Prostate gland (tissue), 2 donors: ENCODE measurements around the gene CDH24. TPM values are rescaled to one million over a fixed set of nuclear protein-coding genes. Genes with fewer than 3 reads are reported as not detected.

Experiments used
- DNase-seq: peaks from one replicate; pipeline ENCODE4 v3.0.0-alpha.2; 2019; ENCODE audit warnings: low spot score
- H3K27ac ChIP-seq, 2 donors: fragments of 200-600 bp; sonication (generic); 2 replicates each; pipeline ENCODE4 v1.5.1; 2017 to 2019
- H3K27me3 ChIP-seq: fragments of 200-600 bp; sonication (generic); replicated peaks from 2 replicates; pipeline ENCODE4 v1.5.1; 2019; ENCODE audit not compliant: insufficient read depth
- H3K36me3 ChIP-seq, 2 donors: fragments of 200-600 bp; sonication (generic); 1 replicate in 1 of 2; 2 replicates in 1 of 2; pipeline versions ENCODE4 v1.5.1 to v1.8.1; 2017 to 2019
- H3K4me1 ChIP-seq: fragments of 200-600 bp; sonication (generic); replicated peaks from 2 replicates; pipeline ENCODE4 v1.5.1; 2019
- H3K4me3 ChIP-seq, 2 donors: fragments of 200-600 bp; sonication (generic); 2 replicates each; pipeline ENCODE4 v1.5.1; 2017 to 2019
- H3K9me3 ChIP-seq: fragments of 200-600 bp; sonication (generic); 2 replicates; pipeline ENCODE4 v1.5.1; 2017
- POLR2A ChIP-seq: fragments of 450-650 bp; IDR thresholded peaks from one replicate; pipeline ENCODE4 v1.6.1; 2016; ENCODE audit warnings: antibody characterized with exemption, mild to moderate bottlenecking
- POLR2AphosphoS5 ChIP-seq: sonication (generic); formaldehyde crosslinking; IDR thresholded peaks from one replicate; pipeline ENCODE4 v1.6.1; 2017; ENCODE audit warnings: antibody characterized with exemption
- WGBS: methylation state at CpG from one replicate; pipeline ENCODE4 v1.1.5; 2018; 5-methylcytosine and 5-hydroxymethylcytosine counted together
- intact Hi-C: fragments of 100-400 bp; cut with DNase I; formaldehyde crosslinking; loops from one replicate; pipeline ENCODE4 v1.14.2; 2022
- total RNA-seq, 2 donors: library from RNA; depleted of rRNA; stranded (reverse); fragments of >200 nt; gene quantifications; one replicate each; pipeline ENCODE4 v1.1.0, GENCODE V29; 2016
- TF ChIP-seq, protein P1 (sequence below), 4 experiments: fragments of 200-600 bp in 2 of 4; fragments of 450-650 bp in 2 of 4; sonication (generic) in 2 of 4; IDR thresholded peaks; 1 replicate in 3 of 4; 2 replicates in 1 of 4; pipeline ENCODE4 v1.5.1; 2016 to 2019; ENCODE audit warnings: antibody characterized with exemption in 4 of 4, mild to moderate bottlenecking in 2 of 4, moderate library complexity in 2 of 4

Gene CDH24
- total RNA-seq, 2 donors from 2014 or later = 4.0 to 7.2 TPM

DNA sequence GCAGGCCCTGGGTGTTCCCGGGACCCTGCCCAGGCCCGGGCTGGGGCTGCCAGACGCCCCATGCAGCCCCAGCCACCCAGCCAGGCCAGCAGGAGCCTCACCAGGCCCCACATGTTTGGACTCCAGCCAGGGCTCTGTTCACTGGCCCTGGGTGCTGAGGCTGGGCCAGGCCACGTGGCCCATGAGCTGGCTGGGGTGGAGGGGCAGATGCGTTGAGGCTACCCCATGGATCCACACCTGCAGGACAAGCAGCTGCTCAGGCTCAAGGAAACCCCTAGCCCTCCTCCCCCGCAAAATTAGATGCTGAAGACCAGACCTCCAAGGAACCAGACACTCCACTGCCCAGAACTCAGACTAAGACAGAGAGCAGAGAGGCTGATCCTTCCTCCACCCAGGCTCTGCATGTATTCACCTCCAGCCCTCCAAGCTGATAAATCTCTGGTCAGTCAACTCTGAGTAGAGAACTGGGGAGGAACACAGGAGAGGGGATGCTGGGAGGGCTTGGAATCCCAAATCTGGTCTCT, 1.6 kb downstream of the CDH24 start:
- intact Hi-C loops = loop anchor here (2.0 kb wide), 1 partner anchor 69 kb away; no protein-coding TSS in a partner anchor
- no peak overlapping the region for H3K4me3 ChIP-seq
- no peak for TF ChIP-seq POLR2AphosphoS5
- TF ChIP-seq POLR2A = no peak
- TF ChIP-seq, protein P1, sequence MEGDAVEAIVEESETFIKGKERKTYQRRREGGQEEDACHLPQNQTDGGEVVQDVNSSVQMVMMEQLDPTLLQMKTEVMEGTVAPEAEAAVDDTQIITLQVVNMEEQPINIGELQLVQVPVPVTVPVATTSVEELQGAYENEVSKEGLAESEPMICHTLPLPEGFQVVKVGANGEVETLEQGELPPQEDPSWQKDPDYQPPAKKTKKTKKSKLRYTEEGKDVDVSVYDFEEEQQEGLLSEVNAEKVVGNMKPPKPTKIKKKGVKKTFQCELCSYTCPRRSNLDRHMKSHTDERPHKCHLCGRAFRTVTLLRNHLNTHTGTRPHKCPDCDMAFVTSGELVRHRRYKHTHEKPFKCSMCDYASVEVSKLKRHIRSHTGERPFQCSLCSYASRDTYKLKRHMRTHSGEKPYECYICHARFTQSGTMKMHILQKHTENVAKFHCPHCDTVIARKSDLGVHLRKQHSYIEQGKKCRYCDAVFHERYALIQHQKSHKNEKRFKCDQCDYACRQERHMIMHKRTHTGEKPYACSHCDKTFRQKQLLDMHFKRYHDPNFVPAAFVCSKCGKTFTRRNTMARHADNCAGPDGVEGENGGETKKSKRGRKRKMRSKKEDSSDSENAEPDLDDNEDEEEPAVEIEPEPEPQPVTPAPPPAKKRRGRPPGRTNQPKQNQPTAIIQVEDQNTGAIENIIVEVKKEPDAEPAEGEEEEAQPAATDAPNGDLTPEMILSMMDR (IDR thresholded peaks at IDR 0.05) = no peak

DNA sequence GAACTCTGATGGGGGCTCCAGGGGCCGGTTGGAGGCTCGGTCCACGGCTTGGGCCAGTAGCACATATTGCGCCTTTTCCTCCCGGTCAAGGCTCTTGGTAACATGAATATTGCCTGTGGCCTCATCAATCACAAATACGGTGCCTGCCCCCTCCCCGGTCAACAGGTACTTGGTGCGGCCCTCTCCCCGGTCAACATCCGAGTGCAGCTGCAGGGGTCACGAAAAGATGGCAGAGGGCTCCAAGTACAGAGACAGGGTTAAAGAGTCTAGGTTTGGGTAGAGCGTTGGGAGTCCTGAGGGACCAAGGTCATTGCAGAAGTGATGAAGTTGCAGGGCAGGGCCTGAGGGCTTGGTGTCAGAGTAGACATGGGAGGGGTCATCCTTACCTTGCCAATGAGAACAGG, 2.2 kb downstream of the CDH24 start:
- H3K4me1 ChIP-seq = no peaks in the 10 kb centered on the region
- WGBS = 97% methylated on average over 12 of the region's 12 CpGs

More for the DNA sequence above, 1.6 kb downstream of the CDH24 start:
- Histone ChIP-seq H3K27me3 (no peaks in the 10 kb centered on the region), H3K27ac (no peak overlapping the region), H3K4me1 (no peaks in the 10 kb centered on the region), H3K36me3 (peaks cover 0 to 5% of the 10 kb centered on the region in 2 donors), H3K9me3 (no peaks in the 10 kb centered on the region)
- DNase-seq = no peak
- 93% methylated on average over 6 of the region's 6 CpGs for WGBS

DNA sequence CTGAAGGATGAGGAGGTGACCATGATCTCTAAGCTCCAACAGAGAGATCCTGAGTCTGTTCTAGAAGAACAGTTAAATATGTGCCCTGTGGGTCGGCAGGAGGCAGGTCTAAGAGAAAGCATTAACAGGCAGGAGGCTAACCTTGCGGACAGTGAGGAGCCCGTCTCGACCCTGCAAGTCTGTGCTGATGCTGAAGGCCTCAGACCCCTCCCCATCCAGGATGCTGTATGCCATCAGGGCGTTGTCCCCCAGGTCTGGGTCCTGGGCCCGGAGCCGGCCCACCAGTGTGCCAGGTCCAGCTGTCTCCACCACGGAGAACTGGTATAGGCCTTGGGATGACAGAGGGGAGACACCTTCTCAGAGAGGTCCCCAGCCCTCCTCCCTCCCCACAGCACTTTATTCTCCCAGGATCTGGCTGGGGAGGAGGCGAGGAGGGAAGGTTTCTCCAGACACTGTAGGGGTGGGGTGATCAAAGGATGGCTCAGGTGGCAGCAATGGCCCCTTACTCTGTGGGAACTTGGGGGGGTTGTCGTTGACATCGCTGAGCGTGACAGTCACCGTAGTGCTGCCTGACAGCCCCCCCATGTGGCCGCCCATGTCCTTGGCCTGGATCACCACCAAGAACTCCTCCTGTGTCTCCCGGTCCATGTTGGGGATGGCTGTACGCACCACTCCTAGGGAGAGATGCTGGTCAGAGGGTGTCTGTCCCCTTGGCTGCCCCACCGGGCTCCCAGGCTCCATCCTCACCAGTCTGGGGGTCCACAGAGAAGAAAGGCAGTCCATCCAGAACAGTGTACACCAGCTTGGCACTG, 3.1 kb downstream of the CDH24 start:
- Histone ChIP-seq H3K27me3 (no peaks in the 10 kb centered on the region), H3K4me3 (no peak overlapping the region), H3K4me1 (no peaks in the 10 kb centered on the region), H3K9me3 (no peaks in the 10 kb centered on the region), H3K27ac (no peak overlapping the region), H3K36me3 (no peaks in the 10 kb centered on the region)
- TF ChIP-seq POLR2A = no peak
- TF ChIP-seq, protein P1 (IDR thresholded peaks at IDR 0.05) = no peak
- TF ChIP-seq POLR2AphosphoS5 = no peak
- no peak for DNase-seq
- 80% methylated on average over 17 of the region's 17 CpGs for WGBS
- intact Hi-C loops = no loop called here

More for the DNA sequence above, 2.2 kb downstream of the CDH24 start:
- Histone ChIP-seq H3K27ac (no peak overlapping the region), H3K36me3 (no peaks in the 10 kb centered on the region), H3K27me3 (no peaks in the 10 kb centered on the region), H3K9me3 (no peaks in the 10 kb centered on the region), H3K4me3 (no peak overlapping the region)
- TF ChIP-seq POLR2AphosphoS5 (no peak), POLR2A (no peak)
- TF ChIP-seq, protein P1 (IDR thresholded peaks at IDR 0.05) = no peak
- intact Hi-C loops = no loop called here
- DNase-seq = no peak

DNA sequence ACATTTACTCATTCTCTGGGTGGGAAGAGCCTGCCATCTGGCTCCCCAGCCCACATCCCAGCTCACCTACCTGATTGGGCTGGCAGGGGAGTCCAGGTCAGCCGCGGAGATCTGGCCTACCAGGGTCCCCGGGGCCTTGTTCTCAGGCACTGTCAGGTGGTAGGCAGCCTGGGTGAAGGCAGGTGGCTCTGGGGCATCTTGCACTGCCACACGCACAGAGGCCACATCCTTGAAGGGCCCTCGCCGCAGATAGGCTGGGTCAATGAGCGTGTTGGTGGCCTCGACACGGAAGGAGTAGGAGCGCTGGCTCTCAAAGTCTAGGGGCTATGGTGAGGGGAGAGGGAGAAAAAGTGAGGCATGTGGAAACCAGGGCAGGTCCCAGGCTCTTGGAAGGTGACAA, 3.9 kb downstream of the CDH24 start:
- WGBS = 94% methylated on average over 10 of the region's 10 CpGs
- no peak for DNase-seq
- TF ChIP-seq POLR2A (no peak), POLR2AphosphoS5 (no peak)
- TF ChIP-seq, protein P1 (IDR thresholded peaks at IDR 0.05) = no peak

More for the DNA sequence above, 3.9 kb downstream of the CDH24 start:
- no peak overlapping the region for H3K4me3 ChIP-seq
- H3K36me3 ChIP-seq = no peaks in the 10 kb centered on the region
- intact Hi-C loops = no loop called here
- H3K9me3 ChIP-seq = no peaks in the 10 kb centered on the region
- H3K4me1 ChIP-seq = no peaks in the 10 kb centered on the region
- no peak overlapping the region for H3K27ac ChIP-seq
- no peaks in the 10 kb centered on the region for H3K27me3 ChIP-seq
